Measurements from ENCODE around the gene TLR7. TPM values are rescaled to one million over a fixed set of nuclear protein-coding genes. Genes with fewer than 3 reads are reported as not detected.

The TLR7 gene
- polyA plus RNA-seq, 1 experiment, result not detected

- POLR2A ChIA-PET, result no interaction called here
- H3K27me3 ChIP-seq (ENCODE audit: control insufficient read depth, insufficient read depth, low read length), result no peaks in the 10 kb centered on the region
- CTCF ChIA-PET, result no interaction called here
- no peak overlapping the region for H3K4me3 ChIP-seq (ENCODE audit: low read depth, low read length)
- peaks cover 2% of the 10 kb centered on the region for H3K36me3 ChIP-seq (ENCODE audit: control insufficient read depth, insufficient read depth, low read length)
- DNase-seq (ENCODE audit: low read depth), result no peak
- no peak for TF ChIP-seq CTCF (IDR thresholded peaks at IDR 0.05; ENCODE audit: insufficient read depth, low read depth, low read length)
These were observed 41.1 kb upstream of the TLR7 start for GRCh38 chrX:12825801-12826200.

GRCh38 chrX:12843061-12843667 is 23.7 kb upstream of the TLR7 start:
- DNase-seq (ENCODE audit: low read depth), result no peak
- no peaks in the 10 kb centered on the region for H3K36me3 ChIP-seq (ENCODE audit: control insufficient read depth, insufficient read depth, low read length)
- CTCF ChIA-PET, result interaction anchor here (0.8 kb wide), 1 partner anchor 58 kb away, joined by 3 read pairs; no protein-coding TSS in a partner anchor
- POLR2A ChIA-PET, result no interaction called here
- H3K27me3 ChIP-seq (ENCODE audit: control insufficient read depth, insufficient read depth, low read length), result no peaks in the 10 kb centered on the region
- H3K4me3 ChIP-seq (ENCODE audit: low read depth, low read length), result no peak overlapping the region
- no peak for TF ChIP-seq CTCF (IDR thresholded peaks at IDR 0.05; ENCODE audit: insufficient read depth, low read depth, low read length)

- no peak for TF ChIP-seq CTCF (IDR thresholded peaks at IDR 0.05; ENCODE audit: insufficient read depth, low read depth, low read length)
- Histone ChIP-seq H3K36me3 (ENCODE audit: control insufficient read depth, insufficient read depth, low read length) (no peaks in the 10 kb centered on the region), H3K4me3 (ENCODE audit: low read depth, low read length) (no peak overlapping the region), H3K27me3 (ENCODE audit: control insufficient read depth, insufficient read depth, low read length) (no peaks in the 10 kb centered on the region)
- POLR2A ChIA-PET, result no interaction called here
- CTCF ChIA-PET, result interaction anchor here (0.8 kb wide), 1 partner anchor 57 kb away, joined by 3 read pairs; no protein-coding TSS in a partner anchor
- DNase-seq (ENCODE audit: low read depth), result no peak
These were observed 23.1 kb upstream of the TLR7 start for GRCh38 chrX:12843668-12844279.

- no peak overlapping the region for H3K4me3 ChIP-seq (ENCODE audit: low read depth, low read length)
- no peak for TF ChIP-seq CTCF (IDR thresholded peaks at IDR 0.05; ENCODE audit: insufficient read depth, low read depth, low read length)
- no peak for DNase-seq (ENCODE audit: low read depth)
- ChIA-PET CTCF (no interaction called here), POLR2A (no interaction called here)
- no peaks in the 10 kb centered on the region for H3K27me3 ChIP-seq (ENCODE audit: control insufficient read depth, insufficient read depth, low read length)
- no peaks in the 10 kb centered on the region for H3K36me3 ChIP-seq (ENCODE audit: control insufficient read depth, insufficient read depth, low read length)
These were observed 22.6 kb upstream of the TLR7 start for GRCh38 chrX:12844319-12844718.

- Histone ChIP-seq H3K36me3 (ENCODE audit: control insufficient read depth, insufficient read depth, low read length) (no peaks in the 10 kb centered on the region), H3K4me3 (ENCODE audit: low read depth, low read length) (no peak overlapping the region), H3K27me3 (ENCODE audit: control insufficient read depth, insufficient read depth, low read length) (no peaks in the 10 kb centered on the region)
- DNase-seq (ENCODE audit: low read depth), result no peak
- ChIA-PET CTCF (no interaction called here), POLR2A (no interaction called here)
- no peak for TF ChIP-seq CTCF (IDR thresholded peaks at IDR 0.05; ENCODE audit: insufficient read depth, low read depth, low read length)
These were observed 1.5 kb upstream of the TLR7 start for GRCh38 chrX:12865359-12865758.

All from BJ (cell line).